ENCODE data around the gene TTC29.

DNA sequence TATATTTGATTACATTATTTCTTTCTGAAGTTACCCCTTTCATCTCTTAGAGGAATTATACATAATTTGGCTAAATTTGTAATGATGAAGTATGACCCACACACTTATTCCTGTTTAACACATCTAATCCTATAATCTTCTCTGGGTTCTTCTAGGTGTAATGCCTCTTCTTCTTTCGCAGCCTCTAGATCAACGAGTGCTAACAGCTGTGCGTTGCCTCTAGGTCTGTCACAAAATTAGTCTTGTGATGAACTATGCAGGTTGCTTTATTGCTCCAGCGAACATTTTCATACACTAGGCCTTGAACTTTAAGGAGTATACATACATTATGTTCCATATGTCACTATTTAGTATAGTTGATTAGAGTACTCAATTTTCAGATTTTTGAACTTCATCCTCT is 89.9 kb downstream of the TTC29 start:
- TF ChIP-seq POLR2AphosphoS5 (IDR thresholded peaks at IDR 0.05; ENCODE audit: insufficient read depth in 1 of 2, low read depth in 1 of 2) (no peak), POLR2A (IDR thresholded peaks at IDR 0.05) (no peak)
- TF ChIP-seq, protein P1, sequence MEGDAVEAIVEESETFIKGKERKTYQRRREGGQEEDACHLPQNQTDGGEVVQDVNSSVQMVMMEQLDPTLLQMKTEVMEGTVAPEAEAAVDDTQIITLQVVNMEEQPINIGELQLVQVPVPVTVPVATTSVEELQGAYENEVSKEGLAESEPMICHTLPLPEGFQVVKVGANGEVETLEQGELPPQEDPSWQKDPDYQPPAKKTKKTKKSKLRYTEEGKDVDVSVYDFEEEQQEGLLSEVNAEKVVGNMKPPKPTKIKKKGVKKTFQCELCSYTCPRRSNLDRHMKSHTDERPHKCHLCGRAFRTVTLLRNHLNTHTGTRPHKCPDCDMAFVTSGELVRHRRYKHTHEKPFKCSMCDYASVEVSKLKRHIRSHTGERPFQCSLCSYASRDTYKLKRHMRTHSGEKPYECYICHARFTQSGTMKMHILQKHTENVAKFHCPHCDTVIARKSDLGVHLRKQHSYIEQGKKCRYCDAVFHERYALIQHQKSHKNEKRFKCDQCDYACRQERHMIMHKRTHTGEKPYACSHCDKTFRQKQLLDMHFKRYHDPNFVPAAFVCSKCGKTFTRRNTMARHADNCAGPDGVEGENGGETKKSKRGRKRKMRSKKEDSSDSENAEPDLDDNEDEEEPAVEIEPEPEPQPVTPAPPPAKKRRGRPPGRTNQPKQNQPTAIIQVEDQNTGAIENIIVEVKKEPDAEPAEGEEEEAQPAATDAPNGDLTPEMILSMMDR (IDR thresholded peaks at IDR 0.05): no peak

Measured in vagina (tissue), 2 donors.